ENCODE measurements around the gene SUGCT.
"Not testable (repeated sequence)": the region's sequence is repeated elsewhere in the genome, so short reads cannot be mapped to it uniquely, and the experiment has no call there.

- not testable (repeated sequence) for TF ChIP-seq CTCF (IDR thresholded peaks at IDR 0.05; ENCODE audit: low read depth, low read length); POLR2A (IDR thresholded peaks at IDR 0.05; ENCODE audit: extremely low read depth, insufficient read length); MAX (IDR thresholded peaks at IDR 0.05; ENCODE audit: low read depth, low read length)
Measured at GRCh38 chr7:40145596-40146130, 10.9 kb downstream of the SUGCT start.
